SK-N-MC (cell line): ENCODE results near the gene SLCO3A1.

Experiments used
- EZH2 ChIP-seq: fragments of 200-600 bp; sonication (generic); IDR thresholded peaks from one replicate; pipeline ENCODE4 v1.6.1; 2017; ENCODE audit warnings: antibody characterized with exemption
- POLR2AphosphoS5 ChIP-seq: IDR thresholded peaks from 2 replicates; pipeline ENCODE4 v1.6.1; 2012; ENCODE audit warnings: mild to moderate bottlenecking, low read depth, low read length, borderline replicate concordance

GRCh38 chr15:92100301-92100700, 246.8 kb downstream of the SLCO3A1 start:
- TF ChIP-seq POLR2AphosphoS5 (no peak), EZH2 (no peak)
